HCT116 (cell line): ENCODE measurements around the gene TMEM101. TPM values are rescaled to one million over a fixed set of nuclear protein-coding genes. Genes with fewer than 3 reads are reported as not detected.
"Not testable (repeated sequence)": the region's sequence is repeated elsewhere in the genome, so short reads cannot be mapped to it uniquely, and the experiment has no call there.

ENCODE experiments used
- ATAC-seq: fragments of 200-7000 bp; cut with Tn5 transposase; 2 replicates; pipeline ENCODE4 v1.9.1; 2020; ENCODE audit warnings: mild to moderate bottlenecking, moderate library complexity
- BruUV-seq: library from RNA; stranded (reverse); fragments of 400-500 nt; replicated peaks from 2 replicates; lab custom pipeline; 2021; lab: Mats Ljungman, UMichigan
- CTCF ChIA-PET: fragments of 300-600 bp; sonication (Branson Sonifier 250); formaldehyde crosslinking; loops from one replicate; lab custom pipeline; 2021; ENCODE audit warnings: antibody characterized with exemption; lab: Charles Lee
- POLR2A ChIA-PET: fragments of 300-600, 350-600 bp; sonication (Branson Sonifier 250); formaldehyde crosslinking; loops from one replicate; lab custom pipeline; 2021; ENCODE audit warnings: antibody characterized with exemption; lab: Charles Lee
- RAD21 ChIA-PET, 2 experiments: fragments of 300-600 bp; sonication (Branson Sonifier 250); formaldehyde crosslinking; loops; one replicate each; lab custom pipeline; 2023; ENCODE audit warnings: low total read pairs in 2 of 2; ENCODE audit not compliant: uncharacterized antibody in 2 of 2, unreplicated experiment in 2 of 2, low non-redundant PET in 1 of 2; lab: Charles Lee
- DNase-seq: peaks from one replicate; pipeline ENCODE4 v3.0.0-alpha.2; 2010; ENCODE audit warnings: low read depth, low spot score
- H2AFZ ChIP-seq: fragments of 200-600 bp; shearing (Covaris generic), sonication (generic); 2 replicates; pipeline ENCODE4 v1.6.1; 2017; ENCODE audit warnings: low read depth, mixed run types, mixed read lengths, antibody characterized with exemption, low read length; ENCODE audit not compliant: poor library complexity, severe bottlenecking
- H3K27ac ChIP-seq: 2 replicates; pipeline ENCODE4 v1.5.1; 2012; ENCODE audit warnings: low read depth, low read length
- H3K27me3 ChIP-seq: fragments of 200-600 bp; sonication (generic); 2 replicates; pipeline ENCODE4 v1.6.1; 2016; ENCODE audit warnings: mixed run types, low read length, mixed read lengths; ENCODE audit not compliant: insufficient read depth
- H3K36me3 ChIP-seq, 2 experiments: fragments of 200-500 bp in 1 of 2; fragments of 200-600 bp in 1 of 2; sonication (Bioruptor generic) in 1 of 2; sonication (generic) in 1 of 2; 2 replicates each; pipeline versions ENCODE4 v1.5.1 to v1.6.1; 2014 to 2016; ENCODE audit warnings: low read length in 2 of 2, inconsistent platforms in 1 of 2, mixed read lengths in 1 of 2, mixed run types in 1 of 2; ENCODE audit not compliant: insufficient read depth in 2 of 2, control insufficient read depth in 1 of 2
- H3K4me1 ChIP-seq, 2 experiments: fragments of 200-600 bp in 1 of 2; sonication (generic) in 1 of 2; 2 replicates each; pipeline versions ENCODE4 v1.5.1 to v1.6.1; 2012 to 2017; ENCODE audit warnings: low read length in 2 of 2, inconsistent platforms in 1 of 2, mild to moderate bottlenecking in 1 of 2, mixed read lengths in 1 of 2, mixed run types in 1 of 2, moderate library complexity in 1 of 2; ENCODE audit not compliant: insufficient read depth in 2 of 2, control insufficient read depth in 1 of 2
- H3K4me2 ChIP-seq: fragments of 200-600 bp; sonication (generic); 2 replicates; pipeline ENCODE4 v1.6.1; 2017; ENCODE audit warnings: mixed run types, low read length, mixed read lengths
- H3K4me3 ChIP-seq, 2 experiments: fragments of 200-600 bp in 1 of 2; sonication (generic) in 1 of 2; replicated peaks in 1 of 2; 2 replicates each; pipeline ENCODE4 v1.5.1; 2011 to 2016; ENCODE audit warnings: low read length in 2 of 2, control low read depth in 1 of 2, low read depth in 1 of 2, mild to moderate bottlenecking in 1 of 2, mixed read lengths in 1 of 2, mixed run types in 1 of 2
- H3K79me2 ChIP-seq: fragments of 200-600 bp; sonication (generic); 2 replicates; pipeline ENCODE4 v1.6.1; 2017; ENCODE audit warnings: mild to moderate bottlenecking, mixed run types, low read length, moderate library complexity, mixed read lengths; ENCODE audit not compliant: insufficient read depth
- H3K9ac ChIP-seq: fragments of 200-600 bp; sonication (generic); 2 replicates; pipeline ENCODE4 v1.6.1; 2016; ENCODE audit warnings: low read length, mixed read lengths
- H3K9me2 ChIP-seq: fragments of 200-600 bp; sonication (generic), shearing (Covaris generic); 2 replicates; pipeline ENCODE4 v1.6.1; 2017; ENCODE audit warnings: mixed run types, mild to moderate bottlenecking, moderate library complexity; ENCODE audit not compliant: insufficient read depth
- H3K9me3 ChIP-seq, 2 experiments: fragments of 200-500 bp in 1 of 2; fragments of 200-600 bp in 1 of 2; sonication (Bioruptor generic) in 1 of 2; sonication (generic) in 1 of 2; 2 replicates each; pipeline ENCODE4 v1.6.1; 2014 to 2017; ENCODE audit warnings: low read length in 2 of 2, mixed read lengths in 2 of 2, inconsistent platforms in 1 of 2, low read depth in 1 of 2, mild to moderate bottlenecking in 1 of 2, mixed run types in 1 of 2, moderate library complexity in 1 of 2; ENCODE audit not compliant: control insufficient read depth in 1 of 2, insufficient read depth in 1 of 2
- H4K20me1 ChIP-seq: fragments of 200-600 bp; sonication (generic), shearing (Covaris generic); 2 replicates; pipeline ENCODE4 v1.6.1; 2017; ENCODE audit warnings: mixed run types, mild to moderate bottlenecking, moderate library complexity; ENCODE audit not compliant: insufficient read depth
- ELF1 ChIP-seq: IDR thresholded peaks from 2 replicates; pipeline ENCODE4 v1.6.1; 2012; ENCODE audit warnings: low read depth, borderline replicate concordance
- ZFX ChIP-seq: fragments of 450-650 bp; IDR thresholded peaks from 2 replicates; pipeline ENCODE4 v1.6.1; 2017
- ZNF274 ChIP-seq: fragments of 200-500 bp; sonication (Bioruptor generic); IDR thresholded peaks from 2 replicates; pipeline ENCODE4 v1.6.1; 2014; ENCODE audit warnings: mild to moderate bottlenecking, low read depth, low read length, inconsistent platforms
- intact Hi-C: fragments of 100-400 bp; cut with micrococcal nuclease; formaldehyde crosslinking; loops from 2 replicates; pipeline ENCODE4 v1.10.0; 2022
- total RNA-seq: library from RNA; stranded (reverse); gene quantifications from one replicate; pipeline ENCODE4 v1.2.1, GENCODE V29; 2021; ENCODE audit not compliant: unreplicated experiment

The TMEM101 gene
- total RNA-seq, 1 experiment from 2014 or later: 43.8 TPM

GRCh38 chr17:44049294-44050060 lies 34.7 kb upstream of the TMEM101 start:
- Histone ChIP-seq H3K4me1 (no peaks in the 10 kb centered on the region), H3K36me3 (peaks cover 36 to 42% of the 10 kb centered on the region in 2 experiments; a peak in 3 of 4 replicates), H3K4me3 (no peak overlapping the region), H2AFZ (no peak overlapping the region), H3K27me3 (no peaks in the 10 kb centered on the region), H3K9me3 (no peaks in the 10 kb centered on the region), H3K4me2 (no peak overlapping the region), H3K9ac (no peak overlapping the region), H4K20me1 (peaks cover 7% of the 10 kb centered on the region; the same call in 1 of the 2 replicates), H3K27ac (no peak overlapping the region), H3K9me2 (no peaks in the 10 kb centered on the region), H3K79me2 (peaks cover 96% of the 10 kb centered on the region)
- BruUV-seq: no TSS peak
- intact Hi-C loops: no loop called here
- ChIA-PET POLR2A (interaction anchor here (0.6 kb wide), 1 partner anchor 12 kb away, joined by 3 read pairs; no protein-coding TSS in a partner anchor), CTCF (no interaction called here), RAD21 (no interaction called here)
- TF ChIP-seq ZNF274 (no peak), ZFX (no peak), ELF1 (no peak)
- no peak for ATAC-seq
- DNase-seq: no peak

- peaks cover 29 to 40% of the 10 kb centered on the region in 2 experiments; a peak in 3 of 4 replicates for H3K36me3 ChIP-seq
- H4K20me1 ChIP-seq, H3K27ac ChIP-seq, BruUV-seq, CTCF ChIA-PET, H3K4me1 ChIP-seq, H3K9ac ChIP-seq, RAD21 ChIA-PET, H3K9me3 ChIP-seq, intact Hi-C loops, DNase-seq, H2AFZ ChIP-seq, H3K9me2 ChIP-seq, POLR2A ChIA-PET, H3K4me2 ChIP-seq, H3K27me3 ChIP-seq, ATAC-seq, H3K4me3 ChIP-seq: not testable (repeated sequence)
- peaks cover 93% of the 10 kb centered on the region for H3K79me2 ChIP-seq
Observed at GRCh38 chr17:44046893-44047292, 32.1 kb upstream of the TMEM101 start.
